Endometrial microvascular endothelial cells (primary cell): ENCODE data around the gene ZBTB7A. TPM values are rescaled to one million over a fixed set of nuclear protein-coding genes. Genes with fewer than 3 reads are reported as not detected.
"Not testable (repeated sequence)": the region's sequence is repeated elsewhere in the genome, so short reads cannot be mapped to it uniquely, and the experiment has no call there.

ENCODE experiments used
- in situ Hi-C: cut with HindIII; loops from 2 replicates; pipeline ENCODE4 v1.10.0; 2017; ENCODE audit warnings: low sequenced_read_pairs, low pct_unique_long_range_greater_than_20kb; ENCODE audit errors: inconsistent ontology term
- total RNA-seq: library from RNA; depleted of rRNA; stranded (reverse); fragments of >200 nt; gene quantifications from one replicate; pipeline ENCODE4 v1.2.3, GENCODE V29; 2015; ENCODE audit errors: inconsistent ontology term

Gene ZBTB7A
- total RNA-seq, 1 donor from 2014 or later = 28.1 TPM

- in situ Hi-C loops = no loop called here
These were observed 38.1 kb downstream of the ZBTB7A start for GRCh38 chr19:4028334-4029246.

GRCh38 chr19:4027146-4027545, 39.6 kb downstream of the ZBTB7A start:
- in situ Hi-C loops = no loop called here

GRCh38 chr19:4025317-4025716, 41.4 kb downstream of the ZBTB7A start:
- in situ Hi-C loops = no loop called here

- in situ Hi-C loops = no loop called here
These were observed 42.9 kb downstream of the ZBTB7A start for GRCh38 chr19:4023600-4024398.

GRCh38 chr19:4019578-4019977, 47.1 kb downstream of the ZBTB7A start:
- in situ Hi-C loops = no loop called here

- in situ Hi-C loops = no loop called here
These were observed 47.8 kb downstream of the ZBTB7A start for GRCh38 chr19:4018775-4019504.

GRCh38 chr19:4018140-4018613, 48.5 kb downstream of the ZBTB7A start:
- in situ Hi-C loops = no loop called here

GRCh38 chr19:4016903-4017638, 49.6 kb downstream of the ZBTB7A start:
- in situ Hi-C loops = no loop called here

GRCh38 chr19:4016486-4016885, 50.2 kb downstream of the ZBTB7A start:
- in situ Hi-C loops = no loop called here

- in situ Hi-C loops = no loop called here
These were observed 50.8 kb downstream of the ZBTB7A start for GRCh38 chr19:4015705-4016402.

- in situ Hi-C loops = no loop called here
These were observed 51.9 kb downstream of the ZBTB7A start for GRCh38 chr19:4014541-4015491.

- in situ Hi-C loops = no loop called here
These were observed 52.7 kb downstream of the ZBTB7A start for GRCh38 chr19:4013886-4014540.

GRCh38 chr19:4012975-4013634, 53.6 kb downstream of the ZBTB7A start:
- in situ Hi-C loops = no loop called here

- in situ Hi-C loops = no loop called here
These were observed 54.4 kb downstream of the ZBTB7A start for GRCh38 chr19:4012092-4012974.

- in situ Hi-C loops = not testable (repeated sequence)
These were observed 55.3 kb downstream of the ZBTB7A start for GRCh38 chr19:4011430-4011829.
